NCI-H510A treated with DMSO at 0.1 percent for 48 hours (cell line): ENCODE measurements around the gene MEIS2.

Experiments
- DNase-seq: peaks from one replicate; lab custom pipeline; 2025; lab: John Stamatoyannopoulos, UW

Gene MEIS2

DNA sequence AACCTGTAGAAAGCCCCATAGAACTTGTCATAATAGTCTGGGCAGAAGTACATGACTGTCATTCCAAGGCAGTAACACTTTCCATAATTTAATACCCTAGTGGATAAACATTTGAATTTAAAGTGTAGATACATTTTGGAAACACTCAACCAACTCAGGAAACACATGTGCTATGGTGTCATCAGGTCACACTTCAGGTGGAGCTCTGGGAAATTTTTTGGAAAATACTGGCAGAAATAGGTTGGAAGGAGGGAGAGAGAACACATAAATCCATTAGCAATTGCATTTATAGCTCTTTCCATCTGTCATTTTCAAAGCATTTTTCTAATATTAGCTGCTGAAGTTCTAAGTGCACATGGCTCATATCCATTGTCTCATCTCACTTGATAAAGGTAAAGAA, 135.7 kb downstream of the MEIS2 start:
- DNase-seq: no peak

DNA sequence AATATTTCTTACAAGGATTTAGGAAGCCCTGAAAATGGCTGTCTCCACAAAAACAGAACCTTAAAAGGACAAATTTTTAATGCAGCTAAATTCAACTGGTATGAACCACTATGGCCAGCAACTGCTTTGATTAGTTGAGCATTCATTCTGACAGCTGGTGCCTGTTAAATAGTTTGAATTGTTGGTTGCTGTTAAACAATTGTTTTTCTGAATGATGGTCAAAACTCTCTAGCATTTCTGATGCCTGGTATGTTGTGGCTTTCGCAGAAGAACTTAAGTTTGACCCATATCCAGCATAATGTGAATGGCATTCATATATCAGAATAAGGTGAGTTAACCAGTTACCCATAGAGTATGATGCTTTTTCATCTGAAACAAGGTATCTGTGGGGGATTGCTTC, 138.4 kb downstream of the MEIS2 start:
- no peak for DNase-seq

DNA sequence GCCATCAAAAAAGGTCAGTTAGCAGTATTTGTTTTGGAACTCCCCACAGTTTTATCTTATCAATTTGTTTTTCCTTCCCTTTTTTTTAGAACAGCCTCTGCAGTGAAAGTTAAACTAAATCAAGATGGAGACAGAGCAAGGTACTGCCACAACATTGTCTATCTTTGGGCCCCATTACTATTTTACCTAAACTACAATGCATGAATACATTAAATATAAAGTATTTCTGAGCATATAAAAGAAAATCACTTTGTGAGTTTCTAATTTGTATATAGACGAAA, 139.5 kb downstream of the MEIS2 start:
- DNase-seq: no peak

DNA sequence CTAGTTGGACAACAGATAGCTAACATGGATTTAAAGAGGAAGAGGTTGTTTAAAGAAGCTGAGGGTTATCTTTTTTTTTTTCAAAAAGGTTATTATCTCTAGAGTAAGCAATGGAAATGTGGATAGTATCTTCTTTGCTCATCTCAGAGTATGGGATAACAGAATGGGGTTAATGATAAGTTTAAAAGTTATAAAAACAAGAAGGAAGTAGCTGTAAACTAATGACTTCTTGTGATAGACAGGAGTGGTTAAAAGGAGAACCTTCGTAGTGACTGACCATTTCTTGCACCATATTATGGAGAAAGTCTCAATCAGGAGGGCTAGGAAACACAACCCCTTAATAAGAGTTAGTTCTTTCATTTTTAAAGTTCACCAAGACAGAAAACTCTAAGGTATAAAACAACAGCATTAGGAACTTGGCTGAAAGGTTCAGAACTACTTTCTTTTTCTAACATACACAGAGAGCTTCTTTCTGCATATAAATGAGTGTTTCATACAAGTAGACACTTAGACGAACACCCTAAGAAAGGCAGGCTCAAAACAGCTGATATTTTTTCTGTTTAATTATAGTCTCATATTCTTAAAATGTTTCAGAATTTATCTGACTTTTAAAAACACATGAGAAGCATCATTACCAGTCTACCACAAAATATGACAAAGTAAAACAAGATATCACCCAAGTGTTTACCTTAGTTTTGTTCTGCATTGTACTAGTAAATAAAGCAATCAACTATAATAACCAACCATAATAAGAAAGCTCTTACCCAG, 140.0 kb downstream of the MEIS2 start:
- DNase-seq: no peak

DNA sequence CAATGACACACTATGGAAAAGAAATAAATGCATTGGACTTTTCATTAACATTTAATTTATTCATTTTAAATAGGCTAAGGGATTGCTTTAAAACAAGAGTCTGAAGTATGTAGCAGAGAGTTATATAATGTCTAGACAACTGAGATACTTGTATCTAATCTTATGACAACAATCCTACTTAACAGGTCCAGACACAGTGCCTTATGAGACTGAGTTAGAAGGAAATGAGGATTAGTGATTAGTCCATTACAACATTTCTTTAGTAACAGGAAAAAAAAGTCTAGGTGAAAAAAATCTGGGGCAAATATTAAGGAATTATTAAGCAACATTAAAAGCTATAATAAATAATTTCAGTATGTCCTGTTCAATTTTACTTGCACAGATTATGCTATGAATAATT, 140.6 kb downstream of the MEIS2 start:
- no peak for DNase-seq

DNA sequence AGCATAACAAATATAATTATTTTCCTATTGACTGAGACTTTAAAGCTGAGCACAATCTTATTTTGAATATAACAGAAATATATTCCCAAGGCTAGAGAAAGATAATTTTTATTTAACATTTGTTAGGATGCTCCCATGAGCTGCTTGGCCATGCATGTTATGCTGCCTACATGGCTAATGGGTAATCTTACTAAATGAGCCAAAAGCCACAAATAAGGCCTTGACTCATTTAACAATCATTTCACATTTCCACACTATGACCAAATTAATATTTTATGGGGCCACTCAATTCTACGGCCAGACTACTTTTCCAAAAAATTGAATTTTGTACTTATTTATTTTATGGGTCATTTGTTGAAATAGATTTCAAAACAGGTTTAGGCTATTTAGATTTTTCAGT, 141.7 kb downstream of the MEIS2 start:
- DNase-seq: no peak

DNA sequence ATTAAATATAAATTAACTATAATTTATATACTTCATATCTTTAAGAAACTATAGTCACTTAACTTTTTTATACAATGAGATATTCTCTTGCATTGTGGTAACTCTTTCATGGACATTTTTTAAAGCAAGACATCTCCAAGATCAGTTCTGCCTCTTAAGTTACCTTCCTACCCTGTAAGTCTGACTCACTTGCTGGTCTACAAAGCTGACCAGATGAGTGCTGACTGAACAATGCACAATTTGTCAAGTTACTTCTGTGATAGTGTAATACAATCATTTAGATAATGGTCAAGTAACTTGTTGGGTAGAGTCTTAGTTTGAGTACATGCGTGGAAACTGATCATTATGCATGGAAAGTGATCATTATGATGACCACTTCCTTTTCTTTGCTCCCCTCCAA, 145.9 kb downstream of the MEIS2 start:
- DNase-seq: no peak

DNA sequence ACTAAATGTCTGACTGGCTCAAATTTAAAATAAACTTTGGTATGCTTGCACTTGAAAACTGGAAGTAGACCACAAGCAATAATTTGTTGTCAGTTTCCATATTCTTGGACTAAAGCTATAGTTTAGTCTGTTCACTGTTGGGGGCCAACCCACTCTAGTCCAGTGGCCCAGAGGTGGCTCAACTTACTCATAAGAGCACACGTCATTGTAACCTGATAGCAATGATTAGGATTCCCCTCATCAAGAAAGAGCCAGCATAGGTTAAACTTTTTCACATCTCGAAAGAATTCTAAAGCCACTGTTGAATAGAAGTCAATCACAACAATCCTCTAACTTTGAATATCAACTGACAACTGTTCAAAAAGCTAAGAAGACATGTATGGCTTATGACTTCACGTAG, 147.0 kb downstream of the MEIS2 start:
- no peak for DNase-seq

DNA sequence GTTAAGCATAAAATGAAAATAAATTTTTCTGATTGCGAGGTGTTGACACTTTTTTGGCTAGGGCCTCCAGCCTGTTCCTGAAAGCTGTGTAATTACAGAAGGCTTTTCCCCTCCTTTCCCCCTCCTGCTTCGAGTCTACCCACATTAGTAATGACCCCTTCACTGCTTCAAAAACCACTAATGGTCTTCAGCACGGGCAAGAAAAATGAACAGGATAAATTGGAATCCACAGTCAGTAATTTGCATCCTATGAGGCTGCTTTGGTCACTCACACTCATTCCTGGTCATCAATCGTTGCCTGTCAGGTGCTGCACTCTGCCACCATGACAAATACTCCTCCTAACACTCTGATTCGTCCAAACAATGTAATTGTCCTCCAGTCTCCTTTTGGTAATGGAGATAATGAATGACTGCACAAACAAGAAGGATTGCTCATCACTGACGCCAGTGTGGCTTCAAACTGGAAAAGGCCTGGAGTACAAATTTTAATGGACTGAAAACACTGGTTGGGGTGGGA, 148.6 kb downstream of the MEIS2 start:
- no peak for DNase-seq

DNA sequence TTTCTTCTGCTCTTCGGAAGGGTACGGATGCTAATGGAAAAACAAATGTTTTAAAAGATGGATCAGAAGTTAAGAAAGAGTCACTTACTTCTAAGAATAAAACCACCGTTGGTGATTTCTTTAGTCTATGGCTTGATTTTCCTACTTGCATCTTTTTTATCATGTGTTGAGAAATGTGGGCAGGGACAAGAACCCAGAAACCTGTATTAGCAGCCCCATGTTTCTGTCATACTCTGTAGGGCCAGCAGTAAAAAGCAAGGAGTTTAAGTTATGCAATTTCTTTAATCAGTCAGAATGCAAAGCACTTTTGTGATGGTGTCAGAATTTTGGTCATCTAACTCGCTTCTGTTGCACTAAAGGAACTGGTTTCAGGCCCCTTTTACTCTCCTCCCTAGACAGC, 150.0 kb downstream of the MEIS2 start:
- no peak for DNase-seq

DNA sequence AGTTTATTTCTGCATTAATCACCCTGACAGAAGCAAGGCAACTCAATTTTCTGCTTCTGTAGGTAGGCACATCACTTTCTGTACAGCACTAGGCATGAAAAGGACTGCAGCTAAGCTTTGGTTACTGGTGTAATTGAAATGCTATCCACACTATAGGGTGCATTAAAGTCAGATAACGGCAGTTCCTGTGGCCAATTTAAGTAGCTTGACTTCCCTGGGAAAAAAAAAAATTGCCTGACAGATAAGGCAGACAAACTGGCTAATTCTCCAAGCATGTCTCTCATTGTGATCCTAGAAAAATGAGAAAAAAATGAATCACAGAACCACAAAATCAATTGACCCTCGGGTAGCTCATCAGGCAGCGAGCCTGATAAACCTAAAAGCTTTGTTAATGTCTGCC, 151.4 kb downstream of the MEIS2 start:
- no peak for DNase-seq

DNA sequence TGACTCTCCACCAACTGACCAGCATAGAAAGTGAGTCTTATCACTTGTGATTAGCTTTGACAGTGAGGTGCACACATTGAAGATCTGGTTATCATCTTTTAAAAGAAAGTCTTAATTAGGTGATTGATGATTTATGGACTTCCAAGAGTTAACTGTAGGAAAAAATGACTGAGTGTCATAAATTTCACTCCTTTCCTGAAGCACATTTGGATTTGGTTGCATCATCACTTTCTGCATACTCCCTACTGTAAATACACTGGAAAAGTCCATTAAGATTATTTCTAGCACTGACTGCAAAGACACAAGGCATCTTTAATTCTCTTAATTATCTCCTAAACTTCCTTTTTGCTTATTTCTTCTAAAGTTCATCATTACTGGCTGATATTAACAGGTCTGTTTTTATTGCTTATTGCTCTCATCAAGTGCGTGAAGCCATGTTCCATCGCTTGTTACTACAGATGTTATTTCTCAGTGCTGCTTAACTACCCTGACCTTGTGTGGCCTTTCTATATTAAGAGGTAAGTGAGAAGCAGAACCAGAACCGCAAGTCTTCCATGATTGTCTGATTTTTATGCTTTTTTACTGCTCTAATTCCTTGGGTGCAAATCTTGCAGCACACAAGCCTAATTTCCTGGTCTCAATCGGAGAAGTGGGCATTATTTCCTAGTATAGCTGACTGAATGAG, 153.2 kb downstream of the MEIS2 start:
- DNase-seq: no peak

DNA sequence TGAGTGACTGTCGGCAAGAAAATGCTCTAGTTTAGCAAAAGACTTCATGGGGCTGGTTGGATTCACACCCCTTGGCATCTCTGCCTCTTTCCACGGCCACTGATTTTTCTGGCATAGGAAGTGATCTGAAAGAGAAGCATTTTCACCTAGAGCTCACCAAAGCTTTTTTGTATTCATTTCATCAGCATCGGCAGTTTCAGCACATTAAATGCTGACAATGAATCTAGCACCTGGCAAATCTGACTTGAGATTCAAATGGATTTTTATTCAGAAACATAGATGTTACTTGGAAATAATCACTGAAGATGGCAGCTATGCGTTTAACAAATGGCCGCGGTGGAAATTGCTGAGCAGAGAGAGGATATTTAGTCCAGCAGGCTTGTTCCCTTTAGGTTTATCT, 155.9 kb downstream of the MEIS2 start:
- DNase-seq: no peak

DNA sequence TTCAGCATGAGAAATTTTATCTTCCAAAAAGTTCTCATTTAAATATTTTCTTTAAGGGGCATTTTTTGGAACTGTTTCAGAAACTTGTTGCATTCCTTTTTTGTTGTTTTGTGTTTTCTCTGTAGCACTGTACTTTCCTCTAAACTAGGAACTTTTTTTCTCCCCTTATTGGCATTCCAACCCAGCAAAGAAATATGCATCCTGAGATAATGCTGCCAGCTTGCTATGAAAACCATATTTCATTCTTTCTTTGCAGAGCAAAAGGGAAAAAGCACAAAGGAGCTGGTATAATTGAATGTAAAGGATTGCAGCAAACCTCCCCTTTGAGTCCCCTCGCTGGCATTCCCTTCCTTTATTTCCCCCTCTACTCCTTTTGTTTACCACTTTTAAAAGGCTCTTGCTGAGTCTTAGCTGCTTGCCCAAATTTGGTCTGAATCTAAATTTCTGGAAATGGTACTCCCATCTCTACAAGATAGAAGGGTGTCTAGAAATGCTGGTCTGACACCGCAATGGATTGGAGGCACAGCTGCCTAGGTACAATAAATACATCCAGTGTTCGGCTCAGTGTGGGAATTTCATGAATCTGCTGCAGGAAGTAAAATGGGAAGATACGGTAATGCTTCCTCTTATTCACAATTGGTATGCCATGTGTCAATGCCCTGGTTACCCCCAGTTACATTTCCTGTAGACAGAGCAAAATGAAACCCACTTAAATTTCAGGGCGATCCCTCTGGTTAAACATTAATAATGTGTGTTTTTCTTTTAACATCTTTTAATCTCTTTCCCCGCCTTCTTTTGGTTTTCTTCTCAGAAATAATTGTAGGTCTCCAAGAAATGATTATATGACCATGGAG, 156.6 kb downstream of the MEIS2 start:
- DNase-seq: no peak

DNA sequence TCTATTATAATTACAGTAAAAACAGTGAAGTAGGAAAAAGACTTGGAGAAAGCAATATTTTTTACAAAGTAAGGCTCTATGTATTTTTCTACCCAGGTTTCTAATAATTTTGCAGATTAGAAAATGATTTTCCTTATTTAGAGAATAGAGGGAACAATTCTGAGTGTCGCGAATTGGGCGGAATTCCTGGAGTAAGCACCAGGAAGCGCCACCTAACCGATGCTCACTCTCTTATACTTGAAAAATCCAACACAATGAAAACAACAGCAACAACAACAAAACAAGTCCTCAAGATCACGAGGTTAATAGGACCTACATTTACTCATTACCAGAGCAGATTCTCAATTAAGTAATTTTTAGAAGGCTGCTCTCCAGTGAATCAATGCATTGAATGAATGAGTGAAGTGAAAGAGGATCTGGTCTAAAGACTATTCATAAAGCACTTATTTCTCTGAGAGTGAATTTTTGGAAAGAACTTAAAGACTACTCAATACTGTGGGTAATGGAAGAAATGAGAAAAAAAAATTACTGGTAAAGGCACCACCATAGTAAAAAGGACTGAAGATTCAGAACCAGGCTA, 158.0 kb downstream of the MEIS2 start:
- DNase-seq: no peak

DNA sequence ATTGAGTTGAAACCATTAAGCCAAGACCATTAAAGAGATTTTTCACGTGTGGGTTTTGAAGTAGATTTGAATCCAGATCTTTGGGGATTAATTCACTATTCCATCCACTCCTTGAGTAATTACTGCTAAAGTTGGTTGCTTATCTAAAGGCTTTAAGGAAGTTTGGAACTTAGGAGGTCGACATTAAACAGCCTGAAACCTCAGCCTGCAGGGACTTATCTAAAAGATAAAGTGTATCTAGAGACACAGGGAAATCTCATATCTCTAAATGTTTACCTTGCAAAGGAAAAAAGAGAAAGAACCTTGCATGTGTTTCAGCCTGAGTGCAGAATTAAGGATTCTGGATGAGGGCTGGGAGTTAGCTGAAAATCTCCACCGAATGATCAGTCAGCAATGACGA, 158.6 kb downstream of the MEIS2 start:
- DNase-seq: no peak

DNA sequence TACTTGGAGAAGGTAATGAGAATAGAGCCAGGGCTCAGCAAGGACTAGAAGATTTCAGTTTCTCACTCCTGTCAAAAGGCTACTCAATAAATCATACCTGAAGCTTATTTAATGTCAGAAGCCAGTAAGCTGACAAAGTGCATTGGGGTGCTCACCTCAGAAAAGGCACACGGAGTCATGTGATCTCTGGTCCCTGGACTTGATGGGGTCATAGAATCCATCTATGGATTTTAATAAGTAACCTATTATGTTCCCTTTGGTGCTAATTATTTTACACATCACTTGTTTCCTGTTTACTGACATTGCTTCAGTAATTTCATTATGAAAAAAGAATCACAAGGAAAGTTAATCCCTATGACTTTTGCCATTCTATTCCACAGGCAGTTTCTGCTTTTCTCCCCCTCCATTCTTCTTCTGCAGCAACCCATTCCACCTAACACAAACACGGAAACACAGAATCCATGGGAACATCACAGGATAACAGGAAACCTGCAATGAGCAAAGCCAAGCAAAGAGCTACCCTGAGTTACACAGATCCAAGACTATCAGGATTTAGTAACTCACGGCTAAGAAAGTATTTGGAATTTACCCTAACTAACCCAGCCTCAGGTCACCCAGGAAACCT, 159.6 kb downstream of the MEIS2 start:
- DNase-seq: no peak

DNA sequence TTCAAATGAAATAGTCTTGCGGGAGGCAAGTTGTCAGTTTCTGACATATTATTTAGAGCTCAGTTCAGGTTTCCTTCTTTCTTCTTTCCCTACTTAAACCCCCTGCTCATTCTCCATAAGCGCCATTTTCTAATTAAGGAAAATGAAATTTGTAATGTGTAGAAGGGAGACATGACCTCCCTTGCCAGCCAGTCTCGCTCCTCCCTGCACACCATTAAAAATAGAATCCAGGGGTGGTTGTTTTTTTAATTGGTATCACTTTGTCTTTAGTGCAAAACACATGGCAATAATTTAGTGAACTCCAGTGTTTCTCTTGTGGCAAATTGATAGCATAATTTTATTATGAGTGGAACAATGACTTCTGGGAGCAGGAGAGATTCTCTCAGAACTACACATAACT, 160.1 kb downstream of the MEIS2 start:
- no peak for DNase-seq

DNA sequence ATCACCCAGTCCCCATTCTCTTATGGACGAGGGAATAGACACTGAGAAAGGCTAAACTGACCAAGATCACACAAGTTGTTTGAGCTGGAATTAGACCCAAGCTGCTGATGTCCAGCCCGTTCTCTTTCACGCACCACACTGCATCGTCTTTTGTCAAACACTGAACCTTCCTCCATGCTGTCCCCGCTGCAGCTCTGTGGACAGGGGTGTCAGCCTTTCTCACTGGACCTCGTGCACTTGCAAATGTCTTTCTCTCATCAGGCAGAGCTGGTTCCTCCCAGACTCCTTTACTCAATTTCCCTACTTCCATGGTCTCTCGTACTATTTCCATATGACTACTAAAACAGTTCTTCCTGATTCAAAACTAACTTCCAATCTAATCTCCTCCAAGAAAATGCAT, 161.6 kb downstream of the MEIS2 start:
- DNase-seq: no peak

DNA sequence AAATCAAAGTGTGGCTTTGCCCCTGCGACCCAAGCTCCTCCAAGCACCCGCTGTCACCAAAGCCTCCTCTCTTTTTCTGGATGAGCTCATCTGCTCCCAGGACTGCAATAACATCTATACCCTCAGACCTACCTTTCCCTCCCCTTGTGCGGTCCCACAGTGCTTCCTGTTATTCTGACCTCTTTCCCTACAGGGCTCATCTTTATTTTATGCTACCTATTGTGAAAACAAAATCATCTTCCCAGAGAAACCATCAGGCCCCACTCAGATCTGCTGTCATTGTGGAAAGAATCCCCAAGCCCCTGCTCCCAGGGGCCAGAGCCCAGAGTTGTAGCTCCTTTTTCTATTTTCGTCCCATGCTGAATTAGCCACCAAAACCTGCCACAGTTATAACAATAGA, 162.2 kb downstream of the MEIS2 start:
- no peak for DNase-seq

DNA sequence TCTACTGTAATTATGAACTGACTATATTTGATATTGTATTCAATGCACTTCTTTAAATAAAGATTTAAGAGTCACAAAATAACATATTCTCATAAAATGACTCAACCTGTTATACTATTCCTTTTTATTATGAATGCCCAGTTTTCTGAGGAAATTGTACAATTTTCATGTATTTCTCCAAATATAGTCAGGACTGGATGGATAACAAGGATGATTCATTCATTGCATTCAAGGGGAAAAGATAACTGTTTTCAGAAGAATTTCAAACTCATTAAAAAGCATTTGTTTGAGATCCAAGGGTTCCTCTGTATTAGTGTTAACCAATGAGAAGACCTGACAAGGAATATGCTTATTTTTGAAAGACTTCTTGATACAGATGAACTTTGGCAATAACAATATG, 163.7 kb downstream of the MEIS2 start:
- no peak for DNase-seq
